22Rv1 (cell line): ENCODE results near the gene FHIP2A.
"Not testable (repeated sequence)": the region's sequence is repeated elsewhere in the genome, so short reads cannot be mapped to it uniquely, and the experiment has no call there.

Experiments
- H3K27ac ChIP-seq: fragments of 450-650 bp; 2 replicates; pipeline ENCODE4 v1.5.1; 2017
- ZFX ChIP-seq: fragments of 450-650 bp; IDR thresholded peaks from 2 replicates; pipeline ENCODE4 v1.6.1; 2017; ENCODE audit warnings: antibody characterized with exemption, borderline replicate concordance
- TF ChIP-seq, protein P1 (sequence below): fragments of 450-650 bp; IDR thresholded peaks from 2 replicates; pipeline ENCODE4 v1.5.1; 2017; ENCODE audit warnings: mild to moderate bottlenecking

Gene FHIP2A

DNA sequence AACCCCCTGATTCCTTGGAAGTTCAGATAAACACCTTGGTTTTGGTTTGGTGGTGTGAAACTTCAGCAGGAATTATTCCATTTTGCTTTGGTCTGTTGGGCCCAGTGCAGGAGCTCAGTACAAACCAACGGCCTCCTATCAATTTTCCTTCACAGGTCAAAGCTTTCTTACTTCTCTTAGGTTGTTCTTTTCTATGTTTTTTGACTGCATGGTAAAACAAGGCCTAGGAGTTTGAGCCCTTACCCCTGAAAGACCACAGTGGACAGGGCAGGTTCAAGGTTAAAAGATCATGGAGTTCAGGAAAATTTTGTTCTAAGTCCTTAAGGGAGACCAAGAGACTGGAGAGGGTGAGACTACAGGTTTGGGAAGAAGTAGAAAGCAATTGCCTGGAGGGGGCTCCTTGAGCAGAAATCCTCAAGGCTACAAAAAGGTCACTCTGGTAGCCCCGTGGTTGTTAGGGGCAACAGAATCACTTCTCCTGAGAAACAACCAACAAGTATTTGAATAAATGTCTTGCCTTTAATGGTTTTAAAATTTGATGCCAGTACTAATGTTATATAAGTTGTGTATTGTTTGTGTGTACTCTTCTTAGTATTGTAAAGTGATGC lies 40.9 kb upstream of the FHIP2A start:
- TF ChIP-seq ZFX = no peak
- TF ChIP-seq, protein P1, sequence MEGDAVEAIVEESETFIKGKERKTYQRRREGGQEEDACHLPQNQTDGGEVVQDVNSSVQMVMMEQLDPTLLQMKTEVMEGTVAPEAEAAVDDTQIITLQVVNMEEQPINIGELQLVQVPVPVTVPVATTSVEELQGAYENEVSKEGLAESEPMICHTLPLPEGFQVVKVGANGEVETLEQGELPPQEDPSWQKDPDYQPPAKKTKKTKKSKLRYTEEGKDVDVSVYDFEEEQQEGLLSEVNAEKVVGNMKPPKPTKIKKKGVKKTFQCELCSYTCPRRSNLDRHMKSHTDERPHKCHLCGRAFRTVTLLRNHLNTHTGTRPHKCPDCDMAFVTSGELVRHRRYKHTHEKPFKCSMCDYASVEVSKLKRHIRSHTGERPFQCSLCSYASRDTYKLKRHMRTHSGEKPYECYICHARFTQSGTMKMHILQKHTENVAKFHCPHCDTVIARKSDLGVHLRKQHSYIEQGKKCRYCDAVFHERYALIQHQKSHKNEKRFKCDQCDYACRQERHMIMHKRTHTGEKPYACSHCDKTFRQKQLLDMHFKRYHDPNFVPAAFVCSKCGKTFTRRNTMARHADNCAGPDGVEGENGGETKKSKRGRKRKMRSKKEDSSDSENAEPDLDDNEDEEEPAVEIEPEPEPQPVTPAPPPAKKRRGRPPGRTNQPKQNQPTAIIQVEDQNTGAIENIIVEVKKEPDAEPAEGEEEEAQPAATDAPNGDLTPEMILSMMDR = no peak
- peak overlapping the region; percentile 30; the same call in 1 of the 2 replicates for H3K27ac ChIP-seq

DNA sequence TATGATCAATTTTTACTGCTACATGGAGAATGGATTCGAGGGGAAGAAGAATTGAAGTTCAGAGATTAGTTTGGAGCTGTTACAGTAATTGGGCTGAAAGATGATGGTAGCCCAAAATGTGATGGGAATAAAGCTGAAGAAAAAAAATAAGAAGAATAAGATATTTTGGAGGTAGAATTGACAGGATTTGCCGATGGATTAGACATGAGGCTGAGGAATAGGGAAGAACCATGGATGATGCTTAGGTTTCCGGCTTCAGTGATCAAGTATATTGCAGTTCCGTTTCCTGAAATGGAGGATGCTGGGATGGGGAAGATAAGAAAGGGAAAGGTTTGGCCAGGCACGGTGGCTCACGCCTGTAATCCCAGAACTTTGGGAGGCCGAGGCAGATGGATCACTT lies 38.9 kb upstream of the FHIP2A start:
- H3K27ac ChIP-seq = no peak overlapping the region
- no peak for TF ChIP-seq ZFX
- TF ChIP-seq, protein P1 = no peak

DNA sequence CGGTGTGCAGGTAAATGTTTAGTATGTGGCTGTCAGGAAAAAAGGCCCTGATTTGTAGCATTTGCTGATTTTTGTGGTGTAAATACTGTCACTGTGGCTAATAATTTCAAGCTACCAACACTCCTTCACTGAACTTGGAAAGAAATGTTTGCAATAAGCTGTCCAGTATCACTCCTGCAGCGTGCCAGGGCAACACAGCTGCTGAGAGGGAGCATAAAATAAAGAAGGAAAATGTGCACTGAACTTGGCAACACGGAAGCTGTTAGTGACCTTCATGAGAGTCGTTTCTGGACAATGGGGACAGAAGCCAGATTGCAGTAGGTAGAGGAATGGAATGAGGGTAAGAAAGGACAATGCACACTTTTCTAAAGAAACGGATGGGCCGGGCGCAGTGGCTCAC lies 37.9 kb upstream of the FHIP2A start:
- TF ChIP-seq ZFX = no peak
- TF ChIP-seq, protein P1 = no peak
- H3K27ac ChIP-seq = no peak overlapping the region

DNA sequence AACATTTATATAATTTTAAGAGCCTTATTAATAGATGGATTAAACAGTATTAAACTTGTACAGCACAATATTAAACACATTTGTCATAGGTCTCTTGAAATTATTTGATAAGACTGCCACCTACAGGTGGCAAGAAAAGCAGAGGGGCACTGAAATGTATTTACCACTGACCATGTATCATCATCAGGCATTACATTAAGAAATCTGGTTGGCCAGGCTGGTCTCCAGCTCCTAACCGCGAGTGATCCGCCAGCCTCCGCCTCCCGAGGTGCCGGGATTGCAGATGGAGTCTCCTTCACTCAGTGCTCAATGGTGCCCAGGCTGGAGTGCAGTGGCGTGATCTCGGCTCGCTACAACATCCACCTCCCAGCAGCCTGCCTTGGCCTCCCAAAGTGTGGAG lies 35.1 kb upstream of the FHIP2A start:
- H3K27ac ChIP-seq = not testable (repeated sequence)
- TF ChIP-seq, protein P1 = peak; percentile 79

DNA sequence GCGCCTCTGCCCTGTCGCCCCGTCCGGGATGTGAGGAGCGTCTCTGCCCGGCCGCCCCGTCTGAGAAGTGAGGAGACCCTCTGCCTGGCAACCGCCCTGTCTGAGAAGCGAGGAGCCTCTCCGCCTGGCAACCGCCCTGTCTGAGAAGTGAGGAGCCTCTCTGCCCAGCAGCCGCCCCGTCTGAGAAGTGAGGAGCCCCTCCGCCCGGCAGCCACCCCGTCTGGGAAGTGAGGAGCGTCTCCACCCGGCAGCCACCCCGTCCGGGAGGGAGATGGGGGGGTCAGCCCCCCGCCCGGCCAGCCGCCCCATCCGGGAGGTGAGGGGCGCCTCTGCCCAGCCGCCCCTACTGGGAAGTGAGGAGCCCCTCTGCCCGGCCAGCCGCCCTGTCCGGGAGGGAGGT lies 34.4 kb upstream of the FHIP2A start:
- not testable (repeated sequence) for H3K27ac ChIP-seq

DNA sequence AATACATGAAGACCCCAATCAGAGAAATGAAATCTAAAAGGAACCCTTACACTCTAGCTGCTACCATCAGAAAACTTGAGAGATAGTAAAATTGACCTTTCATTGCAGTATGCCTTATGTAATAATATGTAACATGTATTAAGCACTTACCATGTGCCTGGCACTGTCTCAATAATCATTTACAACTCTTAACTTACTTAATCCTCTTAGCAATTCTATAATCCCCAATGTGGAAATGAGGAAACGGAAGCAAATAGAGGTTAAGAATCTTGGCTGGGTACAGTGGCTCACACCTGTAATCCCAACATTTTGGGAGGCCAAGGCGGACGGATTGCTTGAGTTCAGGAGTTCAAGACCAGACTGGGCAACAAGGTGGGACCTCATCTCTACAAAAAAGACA lies 29.8 kb upstream of the FHIP2A start:
- no peak overlapping the region for H3K27ac ChIP-seq
- no peak for TF ChIP-seq ZFX
- TF ChIP-seq, protein P1 = no peak

DNA sequence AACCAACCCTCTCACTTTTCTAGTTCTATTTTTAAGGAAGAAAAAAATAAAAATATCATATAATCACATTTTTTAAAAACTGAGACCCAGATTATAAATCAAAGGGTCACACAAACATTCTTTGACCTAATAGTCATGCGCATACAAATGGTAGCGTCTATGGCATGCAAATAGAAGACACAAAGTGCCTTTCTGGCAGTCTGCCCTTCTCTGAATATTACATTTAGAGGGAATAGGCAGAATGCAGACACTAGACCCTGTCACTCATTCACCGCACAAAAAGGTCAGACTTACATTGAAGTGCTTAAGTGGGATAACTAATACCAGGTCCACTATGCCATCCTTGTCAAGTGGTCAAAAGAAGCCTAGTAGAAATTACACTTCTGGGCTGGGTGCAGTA lies 26.5 kb upstream of the FHIP2A start:
- H3K27ac ChIP-seq = no peak overlapping the region
- TF ChIP-seq, protein P1 = no peak
- no peak for TF ChIP-seq ZFX

DNA sequence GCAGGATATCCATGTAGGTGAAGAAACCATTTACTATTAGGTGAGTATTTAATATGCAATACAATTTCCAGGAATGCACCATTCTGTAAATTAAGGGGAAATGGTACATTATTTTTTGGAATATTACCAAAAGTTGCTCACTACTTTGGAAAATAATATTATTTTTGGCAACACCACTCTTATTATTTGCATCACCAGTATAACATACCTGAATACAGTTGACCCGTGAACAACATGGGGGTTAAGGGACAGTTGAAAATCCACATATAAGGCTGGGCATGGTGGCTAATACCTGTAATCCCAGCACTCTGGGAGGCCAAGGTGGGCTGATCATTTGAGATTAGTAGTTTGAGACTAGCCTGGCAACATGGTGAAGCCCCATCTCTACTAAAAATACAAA lies 21.2 kb upstream of the FHIP2A start:
- TF ChIP-seq ZFX = no peak
- TF ChIP-seq, protein P1 = no peak
- no peak overlapping the region for H3K27ac ChIP-seq
